CD4-positive, alpha-beta T cell (primary cell): ENCODE data around the gene EIF3A. TPM values are rescaled to one million over a fixed set of nuclear protein-coding genes. Genes with fewer than 3 reads are reported as not detected.

Experiments used
- ATAC-seq: fragments of 200-7000 bp; cut with Tn5 transposase; one replicate; pipeline ENCODE4 v1.10.0; 2022; ENCODE audit warnings: mild to moderate bottlenecking; ENCODE audit not compliant: poor library complexity
- CTCF ChIA-PET: fragments of 350-600 bp; sonication (Branson Sonifier 250); formaldehyde crosslinking; loops from one replicate; lab custom pipeline; 2021; ENCODE audit warnings: antibody characterized with exemption, inconsistent platforms; lab: Charles Lee
- POLR2A ChIA-PET: fragments of 350-600 bp; sonication (Branson Sonifier 250); formaldehyde crosslinking; loops from one replicate; lab custom pipeline; 2021; ENCODE audit warnings: antibody characterized with exemption, inconsistent platforms; lab: Charles Lee
- DNase-seq, 14 experiments: peaks; one replicate each; pipeline ENCODE4 v3.0.0-alpha.2; 2013 to 2020; ENCODE audit warnings: mixed read lengths in 2 of 14
- H3K27ac ChIP-seq, 2 donors: one replicate each; pipeline versions ENCODE4 v1.5.1 to v1.7.0; 2013; ENCODE audit warnings: low read length in 2 of 2, low read depth in 1 of 2, mild to moderate bottlenecking in 1 of 2
- H3K27me3 ChIP-seq, 2 experiments: 1 replicate in 1 of 2; 2 replicates in 1 of 2; pipeline versions ENCODE4 v1.6.1 to v1.7.0; 2013; ENCODE audit warnings: low read length in 2 of 2, control low read depth in 1 of 2, mild to moderate bottlenecking in 1 of 2, moderate library complexity in 1 of 2; ENCODE audit not compliant: insufficient read depth in 2 of 2, control insufficient read depth in 1 of 2
- H3K36me3 ChIP-seq: one replicate; pipeline ENCODE4 v1.6.1; 2013; ENCODE audit warnings: low read length, control low read depth; ENCODE audit not compliant: insufficient read depth
- H3K4me1 ChIP-seq: one replicate; pipeline ENCODE4 v1.6.1; 2013; ENCODE audit warnings: low read length, control low read depth; ENCODE audit not compliant: insufficient read depth
- H3K4me3 ChIP-seq: one replicate; pipeline ENCODE4 v1.5.1; 2013; ENCODE audit warnings: mild to moderate bottlenecking, low read length, moderate library complexity
- H3K9me3 ChIP-seq, 2 experiments: 1 replicate in 1 of 2; 2 replicates in 1 of 2; pipeline versions ENCODE4 v1.6.1 to v1.7.0; 2013; ENCODE audit warnings: low read length in 2 of 2, mild to moderate bottlenecking in 2 of 2, control low read depth in 1 of 2, moderate library complexity in 1 of 2; ENCODE audit not compliant: control insufficient read depth in 1 of 2, insufficient read depth in 1 of 2
- H3K27ac Mint-ChIP-seq: one replicate; pipeline ENCODE4 v1.8.0; 2020; ENCODE audit warnings: mixed read lengths
- H3K27me3 Mint-ChIP-seq: one replicate; pipeline ENCODE4 v1.8.0; 2021; ENCODE audit warnings: mixed read lengths
- H3K36me3 Mint-ChIP-seq: one replicate; pipeline ENCODE4 v1.8.0; 2021; ENCODE audit warnings: low read depth, mixed read lengths
- H3K4me1 Mint-ChIP-seq: one replicate; pipeline ENCODE4 v1.8.0; 2021; ENCODE audit warnings: low read depth, mixed read lengths
- H3K4me3 Mint-ChIP-seq: one replicate; pipeline ENCODE4 v1.8.0; 2020; ENCODE audit warnings: mild to moderate bottlenecking, mixed read lengths
- H3K9me3 Mint-ChIP-seq: one replicate; pipeline ENCODE4 v1.8.0; 2020; ENCODE audit warnings: mixed read lengths
- CTCF ChIP-seq: fragments of 200-600 bp; IDR thresholded peaks from one replicate; pipeline ENCODE4 v1.8.0; 2022; ENCODE audit warnings: antibody characterized with exemption, mild to moderate bottlenecking
- intact Hi-C, 2 experiments: fragments of 100-400 bp; cut with DNase I in 1 of 2; cut with micrococcal nuclease in 1 of 2; formaldehyde crosslinking; loops; one replicate each; pipeline versions ENCODE4 v1.15.1 to v1.9.0; 2023 to 2025; cut with DNase I, micrococcal nuclease
- total RNA-seq, 174 experiments: library from RNA in 2 of 174; stranded (reverse) in 2 of 174; gene quantifications; one replicate each; pipeline ENCODE4 v1.2.3 and lab custom pipeline; 2021 to 2026

EIF3A gene
- total RNA-seq, 2 experiments from 2014 or later = 129 TPM

- H3K27me3 Mint-ChIP-seq = peaks cover 10% of the 10 kb centered on the region
- H3K4me3 ChIP-seq = no peak overlapping the region
- H3K36me3 ChIP-seq = no peaks in the 10 kb centered on the region
- no peak overlapping the region for H3K4me3 Mint-ChIP-seq
- no peak for TF ChIP-seq CTCF
- H3K4me1 ChIP-seq = no peaks in the 10 kb centered on the region
- DNase-seq (no peak), ATAC-seq (no peak)
- no peaks in the 10 kb centered on the region for H3K9me3 ChIP-seq
- no peaks in the 10 kb centered on the region for H3K4me1 Mint-ChIP-seq
- H3K36me3 Mint-ChIP-seq = no peaks in the 10 kb centered on the region
- no peaks in the 10 kb centered on the region for H3K9me3 Mint-ChIP-seq
- H3K27me3 ChIP-seq = no peaks in the 10 kb centered on the region
- no peak overlapping the region for H3K27ac Mint-ChIP-seq
- intact Hi-C loops = no loop called here
- H3K27ac ChIP-seq = no peak overlapping the region
- POLR2A ChIA-PET = no interaction called here
- CTCF ChIA-PET = no interaction called here
These were observed 60.0 kb downstream of the EIF3A start for GRCh38 chr10:119020627-119020946.

- Mint-ChIP-seq H3K9me3 (no peaks in the 10 kb centered on the region), H3K36me3 (no peaks in the 10 kb centered on the region), H3K4me3 (no peak overlapping the region), H3K27me3 (peaks cover 41% of the 10 kb centered on the region), H3K4me1 (no peaks in the 10 kb centered on the region), H3K27ac (no peak overlapping the region)
- Histone ChIP-seq H3K4me1 (no peaks in the 10 kb centered on the region), H3K9me3 (peaks cover 0 to 3% of the 10 kb centered on the region in 2 experiments), H3K27ac (no peak overlapping the region), H3K27me3 (peaks cover 0 to 3% of the 10 kb centered on the region in 2 experiments), H3K4me3 (no peak overlapping the region), H3K36me3 (no peaks in the 10 kb centered on the region)
- TF ChIP-seq CTCF = no peak
- ATAC-seq (no peak), DNase-seq (no peak)
- intact Hi-C loops = no loop called here
- CTCF ChIA-PET = no interaction called here
- POLR2A ChIA-PET = no interaction called here
These were observed 73.4 kb downstream of the EIF3A start for GRCh38 chr10:119007211-119007574.

GRCh38 chr10:119006451-119007210 is 74.0 kb downstream of the EIF3A start:
- no peaks in the 10 kb centered on the region for H3K36me3 Mint-ChIP-seq
- no peaks in the 10 kb centered on the region for H3K4me1 ChIP-seq
- H3K4me1 Mint-ChIP-seq = no peaks in the 10 kb centered on the region
- peaks cover 0 to 3% of the 10 kb centered on the region in 2 experiments for H3K9me3 ChIP-seq
- peaks cover 46% of the 10 kb centered on the region for H3K27me3 Mint-ChIP-seq
- H3K27me3 ChIP-seq = peaks cover 0 to 3% of the 10 kb centered on the region in 2 experiments
- ChIA-PET CTCF (no interaction called here), POLR2A (no interaction called here)
- H3K27ac Mint-ChIP-seq = no peak overlapping the region
- no peak overlapping the region for H3K4me3 ChIP-seq
- no peak overlapping the region for H3K27ac ChIP-seq
- H3K36me3 ChIP-seq = no peaks in the 10 kb centered on the region
- H3K9me3 Mint-ChIP-seq = no peaks in the 10 kb centered on the region
- TF ChIP-seq CTCF = no peak
- DNase-seq (no peak), ATAC-seq (no peak)
- intact Hi-C loops = no loop called here
- H3K4me3 Mint-ChIP-seq = no peak overlapping the region
